Measurements from ENCODE around the gene ELP4. TPM values are rescaled to one million over a fixed set of nuclear protein-coding genes. Genes with fewer than 3 reads are reported as not detected.

Gene ELP4
- total RNA-seq, 1 experiment from 2014 or later: 15.2 TPM

DNA sequence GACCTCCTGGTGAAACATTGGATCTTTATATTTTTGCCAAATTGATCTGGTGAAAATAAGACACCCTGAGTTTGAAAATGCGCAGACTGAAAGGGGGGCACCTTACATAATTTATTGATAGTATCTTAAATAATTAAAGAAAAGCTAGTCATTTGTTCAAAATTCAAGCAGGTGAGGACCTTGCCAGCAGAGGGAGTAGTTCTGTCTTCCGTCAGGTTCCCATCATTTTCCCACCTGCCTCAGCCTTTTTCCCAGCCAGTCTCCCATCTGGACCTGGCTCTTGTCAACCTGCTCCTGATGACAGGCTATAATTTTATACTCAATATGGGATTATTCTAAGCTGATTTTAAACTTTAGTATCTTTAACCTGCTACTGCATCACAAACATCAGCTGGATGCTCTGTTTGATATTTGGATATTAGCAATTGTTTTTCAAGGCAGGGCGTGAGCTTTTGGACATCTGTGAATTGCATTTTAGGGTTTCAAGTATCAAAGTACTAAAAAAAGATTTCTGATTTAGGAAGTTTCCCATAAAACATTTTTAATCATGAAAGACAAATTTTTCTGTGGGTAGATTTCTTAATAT is 132.0 kb downstream of the ELP4 start:
- H3K56ac ChIP-seq (ENCODE audit: insufficient read length, low read depth, low read length): no peak overlapping the region
- no CpG with 5 or more reads among the region's 3 CpGs for WGBS (ENCODE audit: extremely low coverage, insufficient read length, low lambda C conversion rate)
- no peaks in the 10 kb centered on the region for H3K27me3 ChIP-seq (ENCODE audit: insufficient read depth, low read length)
- no peak overlapping the region for H3K14ac ChIP-seq (ENCODE audit: insufficient read depth, low read length)
- no peak overlapping the region for H2AFZ ChIP-seq (ENCODE audit: low read length)
- H4K91ac ChIP-seq (ENCODE audit: insufficient read length, low read depth, low read length): no peak overlapping the region
- H2BK120ac ChIP-seq (ENCODE audit: low read depth, low read length, poor library complexity, severe bottlenecking): no peak overlapping the region
- no peak overlapping the region for H3T11ph ChIP-seq (ENCODE audit: low read length)
- no peak overlapping the region for H2AK5ac ChIP-seq (ENCODE audit: insufficient read length, low read length)
- H3K23me2 ChIP-seq (ENCODE audit: insufficient read length, low read depth, low read length, poor library complexity, severe bottlenecking): no peaks in the 10 kb centered on the region
- H3K9me3 ChIP-seq (ENCODE audit: control insufficient read depth, low read depth, low read length): no peaks in the 10 kb centered on the region
- no peak overlapping the region for H3K9ac ChIP-seq (ENCODE audit: extremely low read depth, insufficient read length, low read length)
- no peaks in the 10 kb centered on the region for H4K20me1 ChIP-seq (ENCODE audit: control insufficient read depth, insufficient read depth, insufficient read length)
- H4K5ac ChIP-seq (ENCODE audit: insufficient read length, low read depth, low read length): no peak overlapping the region
- H3K27ac ChIP-seq (ENCODE audit: insufficient read length, low read depth, low read length): no peak overlapping the region
- Mint-ChIP-seq H3K36me3 (ENCODE audit: insufficient read depth in 1 of 3, low read depth in 3 of 3) (no peaks in the 10 kb centered on the region), H3K4me1 (no peaks in the 10 kb centered on the region; a peak in 1 of 4 replicates), H3K27me3 (ENCODE audit: low read depth) (no peaks in the 10 kb centered on the region), H3K4me3 (no peak overlapping the region), H3K27ac (no peak overlapping the region), H3K9me3 (no peaks in the 10 kb centered on the region)
- no peak overlapping the region for H3K18ac ChIP-seq (ENCODE audit: insufficient read length, low read depth, low read length)
- H3K23ac ChIP-seq (ENCODE audit: insufficient read length, low read depth, low read length): no peak overlapping the region
- H3K4me2 ChIP-seq (ENCODE audit: insufficient read depth, insufficient read length, low read length): no peak overlapping the region
- no peak overlapping the region for H2BK5ac ChIP-seq (ENCODE audit: insufficient read length, low read length)
- no peak overlapping the region for H4K8ac ChIP-seq (replicated peaks; ENCODE audit: insufficient read length, low read depth, low read length)
- TF ChIP-seq, protein P1, sequence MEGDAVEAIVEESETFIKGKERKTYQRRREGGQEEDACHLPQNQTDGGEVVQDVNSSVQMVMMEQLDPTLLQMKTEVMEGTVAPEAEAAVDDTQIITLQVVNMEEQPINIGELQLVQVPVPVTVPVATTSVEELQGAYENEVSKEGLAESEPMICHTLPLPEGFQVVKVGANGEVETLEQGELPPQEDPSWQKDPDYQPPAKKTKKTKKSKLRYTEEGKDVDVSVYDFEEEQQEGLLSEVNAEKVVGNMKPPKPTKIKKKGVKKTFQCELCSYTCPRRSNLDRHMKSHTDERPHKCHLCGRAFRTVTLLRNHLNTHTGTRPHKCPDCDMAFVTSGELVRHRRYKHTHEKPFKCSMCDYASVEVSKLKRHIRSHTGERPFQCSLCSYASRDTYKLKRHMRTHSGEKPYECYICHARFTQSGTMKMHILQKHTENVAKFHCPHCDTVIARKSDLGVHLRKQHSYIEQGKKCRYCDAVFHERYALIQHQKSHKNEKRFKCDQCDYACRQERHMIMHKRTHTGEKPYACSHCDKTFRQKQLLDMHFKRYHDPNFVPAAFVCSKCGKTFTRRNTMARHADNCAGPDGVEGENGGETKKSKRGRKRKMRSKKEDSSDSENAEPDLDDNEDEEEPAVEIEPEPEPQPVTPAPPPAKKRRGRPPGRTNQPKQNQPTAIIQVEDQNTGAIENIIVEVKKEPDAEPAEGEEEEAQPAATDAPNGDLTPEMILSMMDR (conservative IDR thresholded peaks at IDR 0.05): peak; percentile 87
- H2BK20ac ChIP-seq (ENCODE audit: low read depth, low read length, poor library complexity, severe bottlenecking): no peak overlapping the region
- no peak overlapping the region for H3K4ac ChIP-seq (ENCODE audit: low read depth, low read length)
- DNase-seq: peak; percentile 49
- H3K4me1 ChIP-seq (ENCODE audit: insufficient read depth, low read length): no peaks in the 10 kb centered on the region
- H2BK12ac ChIP-seq (ENCODE audit: insufficient read length, low read depth, low read length): no peak overlapping the region
- H3K79me1 ChIP-seq (ENCODE audit: insufficient read depth, low read depth, low read length, poor library complexity, severe bottlenecking): no peaks in the 10 kb centered on the region
- H2BK15ac ChIP-seq (ENCODE audit: low read depth, low read length): no peak overlapping the region
- H3K79me2 ChIP-seq (ENCODE audit: insufficient read depth, low read length): no peaks in the 10 kb centered on the region

All from H9 (cell line).